ENCODE results near the gene UBE2R2. TPM values are rescaled to one million over a fixed set of nuclear protein-coding genes. Genes with fewer than 3 reads are reported as not detected.
"Not testable (repeated sequence)": the region's sequence is repeated elsewhere in the genome, so short reads cannot be mapped to it uniquely, and the experiment has no call there.

UBE2R2 gene, protein sequence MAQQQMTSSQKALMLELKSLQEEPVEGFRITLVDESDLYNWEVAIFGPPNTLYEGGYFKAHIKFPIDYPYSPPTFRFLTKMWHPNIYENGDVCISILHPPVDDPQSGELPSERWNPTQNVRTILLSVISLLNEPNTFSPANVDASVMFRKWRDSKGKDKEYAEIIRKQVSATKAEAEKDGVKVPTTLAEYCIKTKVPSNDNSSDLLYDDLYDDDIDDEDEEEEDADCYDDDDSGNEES
- 90.1 TPM for total RNA-seq (ENCODE audit: unreplicated experiment)
- long read RNA-seq, full-length matches to known transcripts, result 8 of 10 reads
- long read RNA-seq, partial matches to known transcripts, result 0 of 10 reads
- long read RNA-seq, other reads (novel, unspliced or antisense), result 2 of 10 reads

DNA sequence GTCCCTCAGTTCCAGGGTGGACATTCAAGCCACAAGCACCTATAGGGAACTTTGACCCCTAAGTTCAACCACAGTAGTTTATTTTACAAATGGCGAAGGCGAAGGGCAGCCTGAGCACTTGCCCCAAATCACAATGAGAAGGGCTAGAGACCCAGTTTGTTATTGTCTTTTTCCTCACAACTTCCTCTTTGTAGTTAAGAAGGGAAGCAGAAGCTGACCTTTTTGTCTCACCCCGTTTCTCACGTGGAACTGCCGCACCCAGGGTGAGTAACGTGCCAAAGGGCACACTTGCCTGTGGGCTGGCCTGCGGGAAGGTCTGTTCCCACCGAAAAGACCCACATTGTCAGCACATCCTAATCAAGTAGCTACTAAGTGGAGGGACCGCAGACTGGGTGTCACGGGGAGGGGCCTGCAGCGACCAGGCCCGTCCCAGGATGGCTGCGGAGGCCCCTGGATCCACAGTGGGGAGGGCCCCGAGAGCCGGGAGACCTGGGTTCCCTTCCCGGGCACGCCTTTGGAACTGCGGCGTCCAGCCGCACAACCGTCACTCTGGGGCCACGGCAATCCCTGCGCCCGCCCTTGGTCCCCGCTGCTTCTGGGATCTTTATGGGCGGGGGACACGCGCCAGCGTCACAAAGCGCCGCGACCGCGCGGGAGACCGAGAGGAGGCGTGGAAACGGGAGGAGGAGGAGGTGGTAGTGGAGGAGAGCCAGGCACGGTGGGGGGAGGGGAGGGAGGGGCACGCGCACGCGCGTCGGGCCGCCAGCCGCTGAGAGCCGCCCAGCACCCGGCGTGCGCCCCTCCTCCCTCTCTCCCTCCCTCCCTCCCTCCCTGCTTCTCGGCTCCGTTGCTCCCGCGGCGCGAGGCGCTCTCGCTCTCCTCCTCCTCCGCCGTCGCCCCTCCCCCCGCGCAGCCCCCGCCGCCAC is at the start of gene UBE2R2:
TSS of gene UBE2R2 (plus strand) at position 834 of the 926 bp plus-strand sequence. CDS start 598 bp downstream, outside the sequence.
- Mint-ChIP-seq H3K27me3 (ENCODE audit: unreplicated experiment) (peaks cover 10% of the 10 kb centered on the region), H3K27ac (ENCODE audit: unreplicated experiment) (peak within 1 kb of the TSS; percentile 93), H3K36me3 (ENCODE audit: unreplicated experiment) (no peaks in the 10 kb centered on the region), H3K9me3 (ENCODE audit: unreplicated experiment) (peaks cover 11% of the 10 kb centered on the region), H3K4me3 (ENCODE audit: unreplicated experiment) (peak within 1 kb of the TSS; percentile 80), H3K4me1 (ENCODE audit: low read depth, unreplicated experiment) (peaks cover 16% of the 10 kb centered on the region)
- DNase-seq, result peak; percentile 89
- TF ChIP-seq, protein P1, sequence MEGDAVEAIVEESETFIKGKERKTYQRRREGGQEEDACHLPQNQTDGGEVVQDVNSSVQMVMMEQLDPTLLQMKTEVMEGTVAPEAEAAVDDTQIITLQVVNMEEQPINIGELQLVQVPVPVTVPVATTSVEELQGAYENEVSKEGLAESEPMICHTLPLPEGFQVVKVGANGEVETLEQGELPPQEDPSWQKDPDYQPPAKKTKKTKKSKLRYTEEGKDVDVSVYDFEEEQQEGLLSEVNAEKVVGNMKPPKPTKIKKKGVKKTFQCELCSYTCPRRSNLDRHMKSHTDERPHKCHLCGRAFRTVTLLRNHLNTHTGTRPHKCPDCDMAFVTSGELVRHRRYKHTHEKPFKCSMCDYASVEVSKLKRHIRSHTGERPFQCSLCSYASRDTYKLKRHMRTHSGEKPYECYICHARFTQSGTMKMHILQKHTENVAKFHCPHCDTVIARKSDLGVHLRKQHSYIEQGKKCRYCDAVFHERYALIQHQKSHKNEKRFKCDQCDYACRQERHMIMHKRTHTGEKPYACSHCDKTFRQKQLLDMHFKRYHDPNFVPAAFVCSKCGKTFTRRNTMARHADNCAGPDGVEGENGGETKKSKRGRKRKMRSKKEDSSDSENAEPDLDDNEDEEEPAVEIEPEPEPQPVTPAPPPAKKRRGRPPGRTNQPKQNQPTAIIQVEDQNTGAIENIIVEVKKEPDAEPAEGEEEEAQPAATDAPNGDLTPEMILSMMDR (IDR thresholded peaks at IDR 0.05; ENCODE audit: partially characterized antibody, unreplicated experiment), result no peak

- H3K27me3 Mint-ChIP-seq (ENCODE audit: unreplicated experiment); H3K36me3 Mint-ChIP-seq (ENCODE audit: unreplicated experiment); H3K27ac Mint-ChIP-seq (ENCODE audit: unreplicated experiment); DNase-seq; H3K9me3 Mint-ChIP-seq (ENCODE audit: unreplicated experiment); H3K4me1 Mint-ChIP-seq (ENCODE audit: low read depth, unreplicated experiment); H3K4me3 Mint-ChIP-seq (ENCODE audit: unreplicated experiment): not testable (repeated sequence)
These were observed 46.6 kb upstream of the UBE2R2 start for GRCh38 chr9:33770156-33770880.

DNA sequence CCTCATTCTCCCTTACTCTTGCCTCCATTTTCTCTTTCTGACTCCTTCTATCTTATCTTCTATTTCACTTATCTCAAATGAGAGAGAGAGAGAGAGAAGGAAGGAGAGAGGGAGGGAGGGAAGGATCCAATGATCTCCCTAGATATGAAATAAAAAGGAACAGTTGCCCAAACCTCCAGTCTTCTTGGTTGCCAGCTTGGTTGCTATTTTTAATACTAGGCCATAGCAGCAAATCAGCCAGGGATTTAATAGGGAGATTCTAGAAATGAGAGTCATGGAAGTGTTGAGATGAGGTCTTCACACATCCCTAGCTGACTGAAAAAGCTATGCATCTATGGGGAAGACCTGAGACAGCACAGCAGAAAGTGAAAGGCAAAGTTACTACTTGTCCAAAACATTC is 43.8 kb upstream of the UBE2R2 start:
- H3K4me1 Mint-ChIP-seq (ENCODE audit: low read depth, unreplicated experiment); H3K27me3 Mint-ChIP-seq (ENCODE audit: unreplicated experiment); DNase-seq; H3K9me3 Mint-ChIP-seq (ENCODE audit: unreplicated experiment); H3K27ac Mint-ChIP-seq (ENCODE audit: unreplicated experiment); H3K36me3 Mint-ChIP-seq (ENCODE audit: unreplicated experiment); H3K4me3 Mint-ChIP-seq (ENCODE audit: unreplicated experiment): not testable (repeated sequence)

GRCh38 chr9:33774074-33774659 is 42.8 kb upstream of the UBE2R2 start:
- H3K4me3 Mint-ChIP-seq (ENCODE audit: unreplicated experiment); H3K9me3 Mint-ChIP-seq (ENCODE audit: unreplicated experiment); DNase-seq; H3K27me3 Mint-ChIP-seq (ENCODE audit: unreplicated experiment); H3K36me3 Mint-ChIP-seq (ENCODE audit: unreplicated experiment); H3K4me1 Mint-ChIP-seq (ENCODE audit: low read depth, unreplicated experiment); H3K27ac Mint-ChIP-seq (ENCODE audit: unreplicated experiment): not testable (repeated sequence)

GRCh38 chr9:33776578-33776977 is 40.4 kb upstream of the UBE2R2 start:
- DNase-seq, result no peak
- Mint-ChIP-seq H3K4me1 (ENCODE audit: low read depth, unreplicated experiment) (no peaks in the 10 kb centered on the region), H3K36me3 (ENCODE audit: unreplicated experiment) (no peaks in the 10 kb centered on the region), H3K27ac (ENCODE audit: unreplicated experiment) (no peak overlapping the region), H3K9me3 (ENCODE audit: unreplicated experiment) (no peaks in the 10 kb centered on the region), H3K27me3 (ENCODE audit: unreplicated experiment) (no peaks in the 10 kb centered on the region), H3K4me3 (ENCODE audit: unreplicated experiment) (no peak overlapping the region)
- TF ChIP-seq, protein P1 (IDR thresholded peaks at IDR 0.05; ENCODE audit: partially characterized antibody, unreplicated experiment), result no peak
